Endodermal cell (in vitro differentiated cells): Measurements from ENCODE around the gene LRRC3. TPM values are rescaled to one million over a fixed set of nuclear protein-coding genes. Genes with fewer than 3 reads are reported as not detected.

ENCODE experiments used
- DNase-seq: peaks from one replicate; pipeline ENCODE4 v3.0.0-alpha.2; 2017
- H3K27ac ChIP-seq: 2 replicates; pipeline ENCODE4 v1.5.1; 2013; ENCODE audit warnings: mild to moderate bottlenecking, low read depth, low read length, moderate library complexity
- H3K27me3 ChIP-seq: 2 replicates; pipeline ENCODE4 v1.6.1; 2013; ENCODE audit warnings: mild to moderate bottlenecking, low read length, moderate library complexity; ENCODE audit not compliant: insufficient read depth, control insufficient read depth, poor library complexity, severe bottlenecking
- H3K36me3 ChIP-seq: 2 replicates; pipeline ENCODE4 v1.7.0; 2013; ENCODE audit warnings: mild to moderate bottlenecking, low read length, moderate library complexity; ENCODE audit not compliant: control insufficient read depth, insufficient read depth
- H3K4me1 ChIP-seq: one replicate; pipeline ENCODE4 v1.7.0; 2013; ENCODE audit warnings: low read length; ENCODE audit not compliant: control insufficient read depth, insufficient read depth
- H3K4me3 ChIP-seq: 2 replicates; pipeline ENCODE4 v1.5.1; 2013; ENCODE audit warnings: mild to moderate bottlenecking, low read length, moderate library complexity
- H3K9ac ChIP-seq: 2 replicates; pipeline ENCODE4 v1.6.1; 2013; ENCODE audit warnings: mild to moderate bottlenecking, low read length, moderate library complexity; ENCODE audit not compliant: poor library complexity, severe bottlenecking; ENCODE audit errors: extremely low read depth
- H3K9me3 ChIP-seq: 2 replicates; pipeline ENCODE4 v1.6.1; 2013; ENCODE audit warnings: mild to moderate bottlenecking, low read length, moderate library complexity; ENCODE audit not compliant: control insufficient read depth
- H3K27ac Mint-ChIP-seq: 2 replicates; pipeline ENCODE4 v1.8.0; 2020; ENCODE audit warnings: mixed read lengths
- H3K27me3 Mint-ChIP-seq: 2 replicates; pipeline ENCODE4 v1.8.0; 2021; ENCODE audit warnings: mild to moderate bottlenecking, mixed read lengths; ENCODE audit not compliant: insufficient read depth
- H3K36me3 Mint-ChIP-seq: 2 replicates; pipeline ENCODE4 v1.8.0; 2020; ENCODE audit warnings: low read depth, mixed read lengths
- H3K4me1 Mint-ChIP-seq: 2 replicates; pipeline ENCODE4 v1.8.0; 2020; ENCODE audit warnings: mixed read lengths
- H3K4me3 Mint-ChIP-seq: 2 replicates; pipeline ENCODE4 v1.8.0; 2020; ENCODE audit warnings: mild to moderate bottlenecking, moderate library complexity, mixed read lengths
- H3K9me3 Mint-ChIP-seq: 2 replicates; pipeline ENCODE4 v1.8.0; 2020; ENCODE audit warnings: mild to moderate bottlenecking, mixed read lengths
- WGBS, 2 experiments: methylation state at CpG; one replicate each; pipeline versions ENCODE4 v1.1.5 to v1.1.7; 2013; ENCODE audit warnings: missing lambda C conversion rate in 2 of 2, mixed read lengths in 1 of 2; ENCODE audit not compliant: insufficient coverage in 1 of 2, insufficient read length in 1 of 2; 5-methylcytosine and 5-hydroxymethylcytosine counted together
- total RNA-seq, 2 donors: library from RNA; stranded (reverse); fragmentation: NEBNext Ultra II Directional in 1 of 2; extraction: Animal tissue kit (Norgen Biotek cat#: 25700) in 1 of 2; gene quantifications; 2 replicates in 1 of 2; 3 replicates in 1 of 2; pipeline ENCODE4 v1.2.1, GENCODE V29; 2021
- TF ChIP-seq, protein P1 (sequence below): fragments of 200-600 bp; sonication (generic); conservative IDR thresholded peaks from 2 replicates; pipeline ENCODE4 v1.5.0; 2021; ENCODE audit warnings: antibody characterized with exemption, mild to moderate bottlenecking

The LRRC3 gene
- total RNA-seq, 2 donors from 2014 or later = 14.1 to 16.5 TPM

GRCh38 chr21:44466996-44467858, 11.9 kb downstream of the LRRC3 start:
- no peaks in the 10 kb centered on the region for H3K27me3 Mint-ChIP-seq
- no peak overlapping the region for H3K27ac Mint-ChIP-seq
- H3K4me1 Mint-ChIP-seq = peaks cover 7% of the 10 kb centered on the region
- H3K9ac ChIP-seq = no peak overlapping the region
- H3K36me3 Mint-ChIP-seq = peaks cover 21% of the 10 kb centered on the region
- H3K27ac ChIP-seq = no peak overlapping the region
- peaks cover 28% of the 10 kb centered on the region for H3K9me3 ChIP-seq
- TF ChIP-seq, protein P1, sequence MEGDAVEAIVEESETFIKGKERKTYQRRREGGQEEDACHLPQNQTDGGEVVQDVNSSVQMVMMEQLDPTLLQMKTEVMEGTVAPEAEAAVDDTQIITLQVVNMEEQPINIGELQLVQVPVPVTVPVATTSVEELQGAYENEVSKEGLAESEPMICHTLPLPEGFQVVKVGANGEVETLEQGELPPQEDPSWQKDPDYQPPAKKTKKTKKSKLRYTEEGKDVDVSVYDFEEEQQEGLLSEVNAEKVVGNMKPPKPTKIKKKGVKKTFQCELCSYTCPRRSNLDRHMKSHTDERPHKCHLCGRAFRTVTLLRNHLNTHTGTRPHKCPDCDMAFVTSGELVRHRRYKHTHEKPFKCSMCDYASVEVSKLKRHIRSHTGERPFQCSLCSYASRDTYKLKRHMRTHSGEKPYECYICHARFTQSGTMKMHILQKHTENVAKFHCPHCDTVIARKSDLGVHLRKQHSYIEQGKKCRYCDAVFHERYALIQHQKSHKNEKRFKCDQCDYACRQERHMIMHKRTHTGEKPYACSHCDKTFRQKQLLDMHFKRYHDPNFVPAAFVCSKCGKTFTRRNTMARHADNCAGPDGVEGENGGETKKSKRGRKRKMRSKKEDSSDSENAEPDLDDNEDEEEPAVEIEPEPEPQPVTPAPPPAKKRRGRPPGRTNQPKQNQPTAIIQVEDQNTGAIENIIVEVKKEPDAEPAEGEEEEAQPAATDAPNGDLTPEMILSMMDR = no peak
- H3K27me3 ChIP-seq = no peaks in the 10 kb centered on the region
- H3K36me3 ChIP-seq = peaks cover 17% of the 10 kb centered on the region
- H3K4me3 Mint-ChIP-seq = no peak overlapping the region
- no peak for DNase-seq
- H3K4me3 ChIP-seq = no peak overlapping the region
- WGBS, 2 experiments = 94 to 96% methylated on average over 28 to 36 of the region's 36 CpGs
- H3K9me3 Mint-ChIP-seq = no peaks in the 10 kb centered on the region
- no peaks in the 10 kb centered on the region for H3K4me1 ChIP-seq

DNA sequence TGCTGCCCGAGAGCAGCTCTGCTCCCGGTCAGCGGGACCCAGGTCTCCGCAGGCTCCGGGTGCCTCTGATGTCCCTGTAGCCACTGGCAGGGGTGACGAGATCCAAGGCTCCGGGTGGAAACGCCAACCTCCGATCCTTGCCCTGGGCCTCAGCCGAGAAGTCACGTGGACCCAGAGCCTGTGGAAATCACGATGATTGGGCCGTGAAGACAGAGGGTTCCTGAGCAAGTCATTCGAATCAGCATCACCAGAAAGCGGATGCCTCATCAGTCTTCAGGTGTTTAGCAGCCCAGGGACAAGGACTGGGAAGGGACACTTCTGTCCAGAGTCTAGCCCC, 12.5 kb downstream of the LRRC3 start:
- H3K27me3 ChIP-seq = no peaks in the 10 kb centered on the region
- H3K4me1 ChIP-seq = no peaks in the 10 kb centered on the region
- peaks cover 28% of the 10 kb centered on the region for H3K9me3 ChIP-seq
- no peak overlapping the region for H3K9ac ChIP-seq
- peaks cover 23% of the 10 kb centered on the region for H3K36me3 ChIP-seq
- H3K36me3 Mint-ChIP-seq = peaks cover 22% of the 10 kb centered on the region
- H3K27ac ChIP-seq = no peak overlapping the region
- TF ChIP-seq, protein P1 = no peak
- WGBS, 2 experiments = 86 to 94% methylated on average over 13 to 15 of the region's 15 CpGs
- H3K4me3 Mint-ChIP-seq = no peak overlapping the region
- peaks cover 7% of the 10 kb centered on the region for H3K4me1 Mint-ChIP-seq
- DNase-seq = no peak
- H3K4me3 ChIP-seq = no peak overlapping the region
- no peaks in the 10 kb centered on the region for H3K27me3 Mint-ChIP-seq
- no peak overlapping the region for H3K27ac Mint-ChIP-seq
- no peaks in the 10 kb centered on the region for H3K9me3 Mint-ChIP-seq

- DNase-seq = no peak
- H3K27me3 ChIP-seq = no peaks in the 10 kb centered on the region
- Mint-ChIP-seq H3K36me3 (peaks cover 22% of the 10 kb centered on the region), H3K27me3 (no peaks in the 10 kb centered on the region), H3K4me1 (no peaks in the 10 kb centered on the region), H3K9me3 (no peaks in the 10 kb centered on the region), H3K27ac (no peak overlapping the region), H3K4me3 (no peak overlapping the region)
- H3K9me3 ChIP-seq = peaks cover 28% of the 10 kb centered on the region
- peak overlapping the region; percentile 31 for H3K9ac ChIP-seq
- TF ChIP-seq, protein P1 = no peak
- H3K4me3 ChIP-seq = peak overlapping the region; percentile 45
- no peak overlapping the region for H3K27ac ChIP-seq
- peaks cover 39% of the 10 kb centered on the region for H3K36me3 ChIP-seq
- no peaks in the 10 kb centered on the region for H3K4me1 ChIP-seq
These were observed 16.0 kb downstream of the LRRC3 start for GRCh38 chr21:44471341-44471740.
